LNCAP (cell line): ENCODE data around the gene LCP2.

Source experiments
- CTCF ChIP-seq: fragments of 450-650 bp; IDR thresholded peaks from 2 replicates; pipeline ENCODE4 v1.5.1; 2017; ENCODE audit warnings: mild to moderate bottlenecking

LCP2 gene

DNA sequence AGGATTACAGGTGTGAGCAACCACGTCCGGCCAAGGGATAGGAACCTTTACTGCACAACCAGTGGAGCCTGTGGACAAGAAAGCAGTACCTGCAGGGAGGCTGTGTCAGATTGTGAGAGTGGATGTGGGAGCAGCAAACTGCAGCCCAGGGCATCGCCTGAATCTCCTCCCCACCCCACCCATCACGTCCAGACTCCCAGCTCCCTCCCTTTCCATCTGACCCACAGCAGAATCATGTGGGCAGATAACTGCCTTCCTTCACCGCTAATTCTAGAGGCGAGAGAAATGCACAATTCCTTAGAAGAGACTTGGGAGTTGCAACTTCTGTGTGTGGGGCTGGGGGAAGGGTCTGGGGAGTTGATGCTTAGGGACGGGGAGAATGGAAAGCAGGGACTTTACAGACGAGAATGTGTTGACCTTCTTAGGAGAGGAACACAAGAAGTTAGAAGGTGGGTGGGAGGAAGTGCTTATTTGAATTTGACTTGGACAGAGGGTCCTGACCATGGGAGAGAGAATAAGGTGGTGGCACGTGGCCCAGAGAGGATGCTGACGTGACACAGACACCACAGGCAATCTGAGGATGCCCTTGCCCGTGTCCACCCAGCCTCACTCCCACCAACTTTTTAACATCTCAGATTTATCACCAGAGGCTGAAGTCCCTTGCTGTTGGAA is 4.5 kb upstream of the LCP2 start:
- no peak for TF ChIP-seq CTCF

GRCh38 chr5:170301149-170301548 is 3.6 kb upstream of the LCP2 start:
- no peak for TF ChIP-seq CTCF

GRCh38 chr5:170300361-170301013 is 2.9 kb upstream of the LCP2 start:
- no peak for TF ChIP-seq CTCF

DNA sequence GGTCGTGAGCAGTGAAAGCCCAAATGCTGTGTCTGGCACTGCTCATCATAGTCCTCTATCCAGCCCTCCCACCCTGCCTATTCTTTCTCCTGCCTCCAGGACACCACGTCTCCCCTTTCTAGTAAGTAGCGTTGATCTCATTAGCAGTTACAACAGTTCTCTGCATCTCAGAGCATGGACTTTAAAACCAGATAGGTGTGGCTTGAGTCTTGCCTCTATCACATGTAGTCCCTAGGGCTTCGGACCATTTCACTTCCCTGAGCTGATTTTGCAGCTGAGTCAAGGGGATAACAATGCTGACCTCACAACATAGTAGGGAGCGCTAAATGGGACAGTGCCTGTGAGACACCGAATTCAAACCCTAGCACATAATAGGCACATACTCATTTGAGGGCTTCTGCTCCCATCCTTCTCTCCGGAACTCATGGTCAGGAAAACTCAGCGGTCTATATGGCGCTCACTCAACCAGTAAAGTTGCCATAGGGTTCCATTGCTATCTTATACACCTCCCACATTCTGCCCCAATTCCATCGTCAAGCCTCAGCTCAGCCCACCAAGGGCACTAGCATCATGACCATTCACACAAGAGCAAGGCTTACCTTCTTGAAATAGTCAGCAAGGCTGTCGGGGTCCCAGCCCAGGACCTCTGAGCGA is 515 bp downstream of the LCP2 start:
- TF ChIP-seq CTCF: no peak

DNA sequence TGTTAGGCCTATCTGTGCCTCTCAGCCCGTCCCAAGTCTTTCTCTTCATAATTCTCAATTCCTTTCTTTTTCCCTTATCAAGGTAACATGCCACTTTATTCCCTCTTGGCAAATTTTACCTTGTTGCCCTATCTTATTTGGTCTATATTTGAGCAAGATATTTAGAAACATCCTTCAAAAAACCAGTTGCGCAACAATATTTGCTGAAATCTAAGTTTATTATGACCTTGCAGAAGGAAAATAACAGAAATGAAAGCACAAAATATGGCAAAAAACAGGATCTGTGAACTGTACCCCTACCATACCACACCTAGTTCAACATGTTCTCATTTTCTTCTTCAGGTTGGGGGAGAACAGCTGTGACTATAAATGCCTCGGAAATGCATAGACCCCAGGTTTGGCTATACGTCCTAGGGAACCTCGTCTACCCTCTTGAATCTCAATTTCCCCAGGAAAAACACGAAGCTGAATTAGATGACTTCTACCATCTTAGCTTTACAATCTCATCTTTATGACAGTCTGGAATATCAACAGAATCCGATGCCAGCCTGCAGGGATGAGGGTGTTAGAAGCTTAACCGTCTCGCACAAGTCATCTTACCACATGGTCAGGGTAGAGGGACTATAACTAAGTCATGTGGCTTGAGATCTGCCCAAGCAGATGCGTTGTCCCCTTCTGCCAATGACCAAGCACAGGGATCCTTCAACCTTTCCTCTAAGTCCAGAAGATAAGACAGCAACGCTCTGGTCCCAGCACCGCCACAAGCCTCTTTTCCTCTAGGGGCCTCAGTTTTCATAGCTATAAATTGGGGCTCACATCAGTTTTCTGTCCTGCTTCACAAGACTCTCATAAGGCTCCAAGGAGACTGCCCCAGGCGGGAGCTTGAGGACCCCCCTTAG is 1.3 kb downstream of the LCP2 start:
- no peak for TF ChIP-seq CTCF

DNA sequence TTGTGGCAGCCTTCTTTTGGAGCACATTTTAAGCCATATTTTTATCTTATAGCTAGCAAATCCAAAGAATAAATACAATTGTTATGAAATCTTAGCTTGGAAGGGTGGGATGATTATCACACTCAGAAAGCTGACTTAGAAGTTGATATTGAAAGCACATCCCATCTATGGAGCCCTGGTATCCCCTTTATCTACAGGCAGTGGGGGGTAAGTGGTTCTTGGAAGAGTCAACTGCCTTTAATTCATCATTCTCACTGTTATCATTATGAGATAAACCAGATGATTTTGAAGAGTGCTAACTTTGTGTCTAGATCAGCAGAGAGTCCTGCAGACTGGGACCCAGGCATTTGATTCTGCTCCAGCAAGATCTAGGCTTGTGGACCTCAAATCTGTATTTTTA is 3.0 kb downstream of the LCP2 start:
- no peak for TF ChIP-seq CTCF

DNA sequence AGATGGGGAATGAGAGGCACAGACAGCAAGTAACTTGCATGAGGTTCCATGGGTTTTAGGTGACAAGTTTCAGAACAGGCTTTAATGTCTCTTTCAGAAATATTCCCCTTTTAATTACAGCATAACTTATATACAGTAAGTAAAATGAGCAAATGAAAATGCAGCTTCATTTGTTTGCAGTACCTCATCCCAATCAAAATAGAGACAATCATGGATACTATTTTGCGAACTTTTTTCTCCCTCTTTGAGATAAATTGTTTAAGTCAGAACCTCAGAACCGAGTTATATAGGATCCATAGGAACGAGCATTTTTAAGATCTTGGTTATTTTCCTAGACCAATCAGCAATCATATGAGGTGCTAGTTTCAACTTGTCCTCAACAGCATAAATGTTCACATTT is 3.5 kb downstream of the LCP2 start:
- no peak for TF ChIP-seq CTCF
